GM18909 (cell line): ENCODE measurements around the gene SLC24A3.
"Not testable (repeated sequence)": the region's sequence is repeated elsewhere in the genome, so short reads cannot be mapped to it uniquely, and the experiment has no call there.

Experiments used
- ATAC-seq: cut with Tn5 transposase; IDR thresholded peaks from one replicate; pipeline ENCODE4 v1.9.1; 2021; ENCODE audit warnings: mild to moderate bottlenecking; ENCODE audit not compliant: unreplicated experiment, poor library complexity

The SLC24A3 gene

DNA sequence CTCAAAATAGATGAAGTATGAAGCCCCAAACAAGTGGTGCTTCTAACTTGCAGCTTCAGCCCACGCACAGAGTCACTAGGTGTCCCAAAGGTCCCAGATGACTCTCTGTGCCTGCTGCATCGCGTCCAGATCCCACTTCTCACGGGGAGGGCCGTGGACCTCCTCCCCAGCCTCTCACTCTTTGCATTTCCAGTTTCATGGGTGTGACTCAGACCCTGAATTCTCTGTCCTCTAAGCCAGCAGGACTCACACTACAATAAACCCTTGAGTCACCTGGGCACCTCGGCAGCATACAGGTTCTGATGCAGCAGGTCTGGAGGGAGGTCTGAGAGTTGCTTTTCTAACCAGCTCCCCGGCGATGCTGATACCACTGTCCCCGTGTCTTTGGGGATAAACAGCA, 431.6 kb downstream of the SLC24A3 start:
- no peak for ATAC-seq

DNA sequence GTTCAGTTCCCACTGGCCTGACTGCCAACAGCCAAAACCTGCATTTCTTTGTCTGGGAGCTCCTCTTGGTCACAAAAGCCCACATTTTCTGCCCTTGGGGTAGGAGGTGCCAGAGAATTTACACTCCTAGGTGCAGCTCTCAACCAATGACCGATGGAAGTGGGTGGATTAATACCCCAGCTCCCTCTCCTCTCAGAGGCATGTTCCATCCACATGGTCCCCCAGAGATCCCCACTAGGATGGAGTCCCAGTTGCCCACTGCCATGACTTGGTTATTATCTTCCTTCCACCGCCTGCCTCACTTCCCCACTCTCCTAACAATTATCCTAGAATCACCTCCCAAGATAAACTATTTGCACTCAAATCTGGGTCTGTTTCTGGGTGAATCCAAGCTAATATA, 434.5 kb downstream of the SLC24A3 start:
- ATAC-seq = no peak

DNA sequence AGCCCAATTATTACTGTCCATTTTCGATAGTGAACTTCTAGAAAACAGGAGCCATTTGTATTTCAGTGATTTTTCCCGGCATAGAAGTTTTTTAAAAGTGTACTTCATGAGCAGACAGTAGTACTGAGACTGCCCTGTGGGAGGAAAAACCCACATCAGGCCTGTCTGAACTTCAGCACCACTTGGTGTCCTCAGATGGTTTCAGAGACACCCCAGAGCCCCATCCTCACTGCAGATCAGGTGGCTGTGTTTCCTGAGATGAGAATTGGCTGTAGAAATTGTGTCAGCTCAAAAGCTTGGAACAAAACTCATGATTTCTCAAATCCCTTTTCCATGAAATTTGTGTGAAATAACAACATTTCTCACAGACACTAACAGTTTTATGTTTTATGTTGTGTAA, 435.6 kb downstream of the SLC24A3 start:
- no peak for ATAC-seq

DNA sequence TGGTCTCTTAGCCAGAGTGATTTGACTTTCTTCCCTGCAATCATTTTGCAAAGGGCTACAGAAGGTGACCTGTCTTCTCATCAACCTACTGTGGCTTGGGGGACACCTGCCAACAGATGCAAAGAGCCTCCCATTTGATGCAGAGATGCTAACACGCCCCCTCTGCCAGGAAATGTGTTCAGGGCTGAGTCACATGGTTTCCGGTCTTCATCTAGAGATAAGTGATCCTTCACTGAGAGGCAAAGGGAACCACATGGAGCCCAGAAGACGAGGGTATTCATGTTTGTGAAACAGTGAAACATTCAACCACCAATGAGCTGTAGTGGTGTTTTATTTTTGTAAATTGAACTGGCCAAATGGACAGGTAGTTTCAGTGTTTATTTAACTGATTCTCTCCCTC, 436.6 kb downstream of the SLC24A3 start:
- ATAC-seq = no peak

DNA sequence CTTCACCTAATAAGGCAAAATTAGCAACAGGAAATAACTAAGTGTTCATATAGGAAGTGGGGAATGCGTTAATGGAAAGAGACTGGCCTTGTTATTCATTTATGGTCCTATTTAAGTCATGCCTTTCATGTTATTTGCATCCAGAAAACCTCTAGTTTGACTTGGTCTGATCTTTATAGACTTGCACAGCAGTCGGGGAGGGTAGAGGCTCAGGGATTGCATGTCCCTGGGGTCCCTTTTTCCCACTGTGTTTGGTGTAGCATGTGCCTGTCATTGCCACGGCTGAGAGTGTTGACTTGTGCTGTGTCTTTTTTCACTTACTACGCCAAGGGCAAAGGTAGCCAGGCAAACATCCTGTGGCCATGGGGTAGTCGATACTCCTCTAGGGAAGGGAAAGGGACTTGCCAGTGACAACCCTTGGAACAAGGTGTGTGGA, 440.2 kb downstream of the SLC24A3 start:
- peak; percentile 62 for ATAC-seq

DNA sequence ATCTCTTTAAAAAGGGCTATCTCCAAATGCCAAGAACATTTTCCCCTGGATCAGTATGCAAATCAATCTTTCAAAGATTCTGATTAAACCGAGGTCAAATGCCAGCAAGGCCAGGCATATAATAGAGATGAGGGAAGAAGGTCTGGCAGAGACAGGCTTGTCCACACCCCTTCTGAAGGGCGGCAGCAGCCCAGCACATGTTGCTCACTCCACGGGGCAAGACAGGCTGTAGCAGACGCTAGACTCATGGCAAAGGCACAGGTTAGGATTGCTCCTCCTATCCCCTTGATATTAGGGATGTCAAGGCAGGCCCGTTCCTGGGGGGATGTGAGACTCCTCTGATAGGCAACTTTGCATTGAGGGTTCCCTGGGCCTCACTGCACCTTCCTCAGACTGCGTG, 440.9 kb downstream of the SLC24A3 start:
- ATAC-seq = no peak

GRCh38 chr20:19654921-19655320, 442.5 kb downstream of the SLC24A3 start:
- ATAC-seq = no peak

GRCh38 chr20:19658137-19658536, 445.7 kb downstream of the SLC24A3 start:
- peak; percentile 77 for ATAC-seq

GRCh38 chr20:19659448-19659847, 447.0 kb downstream of the SLC24A3 start:
- ATAC-seq = peak; percentile 48

DNA sequence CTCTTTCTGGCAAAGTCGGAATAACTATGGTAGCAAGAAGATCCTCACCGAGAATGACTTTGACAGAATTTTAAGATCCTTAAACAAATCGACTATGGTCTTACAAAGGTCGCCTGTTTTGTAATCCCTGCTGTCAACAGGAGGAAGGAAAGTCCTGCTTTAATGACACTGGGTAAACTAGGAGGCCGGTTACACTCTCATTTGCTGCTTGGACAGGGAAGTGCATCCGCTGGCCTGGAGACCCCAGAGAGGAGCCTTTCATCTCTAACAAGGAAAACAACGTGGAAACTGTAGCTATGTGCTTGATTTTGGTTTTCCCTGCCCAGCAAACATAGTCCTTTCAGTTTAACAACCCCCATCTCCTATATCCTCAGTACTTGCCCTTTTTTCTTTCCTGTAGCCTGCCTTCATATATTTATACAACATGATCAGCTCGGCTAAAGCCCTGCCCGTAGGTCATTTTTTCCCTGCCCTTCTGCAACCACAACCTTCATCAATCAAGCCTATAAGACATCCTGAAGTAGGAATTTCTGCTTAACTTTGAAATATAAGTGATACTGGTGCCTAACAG, 448.5 kb downstream of the SLC24A3 start:
- no peak for ATAC-seq

GRCh38 chr20:19661717-19662636, 449.5 kb downstream of the SLC24A3 start:
- no peak for ATAC-seq

DNA sequence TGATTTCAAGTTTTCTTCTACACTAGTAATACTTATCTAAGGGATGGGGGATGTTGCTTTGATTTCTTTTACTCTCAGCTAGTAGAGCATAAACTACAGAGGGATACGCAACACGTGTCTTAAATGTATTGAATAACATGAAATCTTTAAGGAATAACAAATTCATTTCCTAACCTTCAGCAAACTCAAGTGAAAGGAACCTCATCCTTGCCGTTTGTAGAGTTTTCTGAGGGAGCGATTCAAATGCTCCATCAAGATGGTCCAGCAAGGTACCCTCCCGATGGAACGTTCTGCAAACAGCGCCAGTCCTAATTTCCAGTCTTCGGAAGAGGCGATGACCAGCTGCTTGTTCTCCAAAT, 450.2 kb downstream of the SLC24A3 start:
- no peak for ATAC-seq

- no peak for ATAC-seq
Measured at GRCh38 chr20:19668418-19668817, 456.0 kb downstream of the SLC24A3 start.

- no peak for ATAC-seq
Measured at GRCh38 chr20:19670829-19671228, 458.4 kb downstream of the SLC24A3 start.

DNA sequence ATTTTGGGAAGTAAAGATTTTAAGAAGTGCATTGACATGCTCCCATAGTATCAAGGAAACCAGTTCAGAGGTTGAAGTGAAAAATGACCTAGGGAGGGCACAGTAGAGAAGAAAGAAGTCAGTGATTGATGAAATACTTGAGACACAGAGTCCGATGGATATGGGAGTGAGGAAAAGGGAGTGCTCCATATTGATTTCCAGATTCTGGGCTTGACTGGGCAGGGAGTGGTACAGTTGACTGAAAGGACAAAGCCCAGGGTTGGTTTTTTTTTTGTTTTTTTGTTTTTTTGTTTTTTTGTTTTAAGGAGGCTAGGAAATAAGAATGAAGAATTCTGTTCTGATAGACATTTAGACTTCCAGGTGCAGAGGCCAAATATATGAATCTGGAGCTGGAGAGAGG, 458.9 kb downstream of the SLC24A3 start:
- no peak for ATAC-seq

- ATAC-seq = no peak
Measured at GRCh38 chr20:19672498-19672897, 460.1 kb downstream of the SLC24A3 start.

- ATAC-seq = no peak
Measured at GRCh38 chr20:19673575-19673974, 461.1 kb downstream of the SLC24A3 start.

GRCh38 chr20:19676202-19676601, 463.8 kb downstream of the SLC24A3 start:
- ATAC-seq = no peak

GRCh38 chr20:19677336-19677735, 464.9 kb downstream of the SLC24A3 start:
- ATAC-seq = no peak

DNA sequence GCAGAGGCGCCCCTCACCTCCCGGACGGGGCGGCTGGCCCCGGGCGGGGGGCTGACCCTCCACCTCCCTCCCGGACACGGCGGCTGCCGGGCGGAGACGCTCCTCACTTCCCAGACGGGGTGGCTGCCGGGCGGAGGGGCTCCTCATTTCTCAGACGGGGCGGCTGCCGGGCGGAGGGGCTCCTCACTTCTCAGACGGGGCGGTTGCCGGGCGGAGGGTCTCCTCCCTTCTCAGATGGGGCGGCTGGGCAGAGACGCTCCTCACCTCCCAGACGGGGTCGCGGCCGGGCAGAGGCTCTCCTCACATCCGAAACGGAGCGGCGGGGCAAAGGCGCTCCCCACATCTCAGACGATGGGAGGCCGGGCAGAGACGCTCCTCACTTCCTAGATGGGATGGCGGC, 466.1 kb downstream of the SLC24A3 start:
- not testable (repeated sequence) for ATAC-seq

DNA sequence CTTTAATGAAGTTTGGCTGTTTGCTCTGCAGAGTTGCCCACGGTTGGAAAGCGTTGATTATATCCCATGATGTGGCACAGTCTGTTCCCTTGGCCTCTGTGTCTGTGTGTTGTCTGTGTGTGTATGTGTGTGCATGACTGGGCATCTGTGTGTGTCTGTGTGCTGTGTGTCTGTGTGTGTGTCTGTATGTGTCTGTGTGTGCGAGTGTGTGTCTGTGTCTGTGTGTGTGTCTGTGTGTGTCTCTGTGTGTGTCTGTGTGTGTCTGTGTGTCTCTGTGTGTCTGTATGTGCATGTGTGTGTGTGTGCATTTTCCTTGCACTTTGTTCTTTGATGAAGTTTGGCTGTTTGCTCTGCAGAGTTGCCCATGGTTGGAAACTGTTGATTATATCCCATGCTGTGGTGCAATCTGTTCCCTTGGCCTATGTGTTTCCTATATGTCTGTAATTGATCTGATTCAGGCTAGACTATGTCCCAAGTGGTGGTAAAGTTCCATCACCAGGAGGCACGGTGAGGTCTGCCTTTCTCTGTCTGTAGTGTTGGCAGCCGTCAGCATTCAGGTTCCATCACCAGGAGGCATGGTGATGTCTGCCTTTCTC, 467.6 kb downstream of the SLC24A3 start:
- no peak for ATAC-seq
